CD4-positive, alpha-beta T cell treated with Interleukin-21 for 1 hour (primary cell): Measurements from ENCODE around the gene DHRS12.

Experiments
- DNase-seq: peaks from one replicate; pipeline ENCODE4 v3.0.0-alpha.2; 2020

DHRS12 gene

GRCh38 chr13:51721496-51721895, 82.5 kb downstream of the DHRS12 start:
- no peak for DNase-seq

DNA sequence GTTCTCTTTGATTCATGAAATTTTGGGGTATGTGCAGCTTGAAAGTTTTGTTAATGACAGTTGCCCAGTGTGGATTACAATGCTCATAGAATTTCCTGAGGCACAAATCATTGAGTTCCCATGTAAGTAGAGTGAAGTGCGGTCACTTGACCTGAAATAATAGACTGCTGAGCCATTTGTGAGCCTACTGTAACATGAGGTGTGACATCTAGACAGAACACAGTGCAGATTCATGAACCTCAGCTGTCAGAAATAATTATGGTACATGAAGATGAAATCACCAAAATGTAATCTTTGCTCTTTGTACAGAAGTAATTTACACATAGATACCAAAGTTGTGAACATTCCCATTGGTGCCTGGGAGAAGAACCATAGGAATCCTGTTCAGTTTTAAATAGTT, 84.6 kb downstream of the DHRS12 start:
- DNase-seq: no peak
